CD4-positive, alpha-beta T cell treated with Interleukin-17A for 4 hours (primary cell): ENCODE data around the gene MPND.
"Not testable (repeated sequence)": the region's sequence is repeated elsewhere in the genome, so short reads cannot be mapped to it uniquely, and the experiment has no call there.

Experiments used
- DNase-seq: peaks from one replicate; pipeline ENCODE4 v3.0.0-alpha.2; 2020; ENCODE audit warnings: mixed read lengths

MPND gene

GRCh38 chr19:4320419-4320818 is 22.9 kb upstream of the MPND start:
- no peak for DNase-seq

- DNase-seq: no peak
Measured at GRCh38 chr19:4322942-4323665, 20.3 kb upstream of the MPND start.

- no peak for DNase-seq
Measured at GRCh38 chr19:4323692-4324091, 19.7 kb upstream of the MPND start.

GRCh38 chr19:4324228-4324627 is 19.1 kb upstream of the MPND start:
- DNase-seq: no peak

GRCh38 chr19:4326215-4326836 is 17.0 kb upstream of the MPND start:
- no peak for DNase-seq

GRCh38 chr19:4326837-4327251 is 16.5 kb upstream of the MPND start:
- peak; percentile 51 for DNase-seq

GRCh38 chr19:4327252-4327876 is 16.0 kb upstream of the MPND start:
- peak; percentile 85 for DNase-seq

- no peak for DNase-seq
Measured at GRCh38 chr19:4327877-4328242, 15.5 kb upstream of the MPND start.

GRCh38 chr19:4328243-4328990 is 14.9 kb upstream of the MPND start:
- DNase-seq: peak; percentile 97

GRCh38 chr19:4328991-4329681 is 14.2 kb upstream of the MPND start:
- DNase-seq: peak; percentile 36

- no peak for DNase-seq
Measured at GRCh38 chr19:4329858-4330257, 13.5 kb upstream of the MPND start.

- no peak for DNase-seq
Measured at GRCh38 chr19:4334929-4335570, 8.3 kb upstream of the MPND start.

- DNase-seq: no peak
Measured at GRCh38 chr19:4337906-4338440, 5.4 kb upstream of the MPND start.

- peak; percentile 50 for DNase-seq
Measured at GRCh38 chr19:4338441-4339355, 4.7 kb upstream of the MPND start, which contains the start of gene STAP2. TSS of gene STAP2 (minus strand) at chr19:4338827. CDS start at chr19:4338753, 74 bp downstream.

GRCh38 chr19:4342314-4342614 is 1.1 kb upstream of the MPND start:
- DNase-seq: no peak

- DNase-seq: peak; percentile 91
Measured at GRCh38 chr19:4342615-4343369, 570 bp upstream of the MPND start.

GRCh38 chr19:4345342-4346019 is 2.1 kb downstream of the MPND start:
- no peak for DNase-seq

- DNase-seq: no peak
Measured at GRCh38 chr19:4346020-4346383, 2.6 kb downstream of the MPND start.

- DNase-seq: no peak
Measured at GRCh38 chr19:4347521-4347920, 4.2 kb downstream of the MPND start.

GRCh38 chr19:4349225-4349624 is 5.9 kb downstream of the MPND start:
- DNase-seq: not testable (repeated sequence)
